HEK293 (cell line): ENCODE measurements around the gene WNT9B.

Source experiments
- CTCF ChIA-PET: fragments of 350-600 bp; formaldehyde crosslinking; extraction: SDS; loops from one replicate; lab custom pipeline; 2021; ENCODE audit warnings: antibody characterized with exemption; lab: Yijun Ruan, JAX
- POLR2A ChIA-PET: fragments of 300-600 bp; formaldehyde crosslinking; extraction: SDS; loops from one replicate; lab custom pipeline; 2020; ENCODE audit warnings: antibody characterized with exemption, inconsistent platforms; lab: Yijun Ruan, JAX
- H3K27ac ChIP-seq: fragments of 200-500 bp; sonication (Bioruptor generic); 2 replicates; pipeline ENCODE4 v1.5.1; 2014; ENCODE audit warnings: low read depth, low read length, control low read depth, inconsistent platforms; ENCODE audit errors: extremely low read depth
- H3K36me3 ChIP-seq, 2 experiments: fragments of 200-500 bp in 1 of 2; sonication (Bioruptor generic) in 1 of 2; 1 replicate in 1 of 2; 2 replicates in 1 of 2; pipeline ENCODE4 v1.5.1; 2014 to 2017; ENCODE audit warnings: inconsistent platforms in 2 of 2, low read length in 2 of 2; ENCODE audit not compliant: control insufficient read depth in 2 of 2, insufficient read depth in 1 of 2
- H3K4me1 ChIP-seq: fragments of 200-500 bp; sonication (Bioruptor generic); 2 replicates; pipeline ENCODE4 v1.5.1; 2014; ENCODE audit warnings: mild to moderate bottlenecking, low read length, inconsistent platforms; ENCODE audit not compliant: control insufficient read depth, insufficient read depth
- H3K4me3 ChIP-seq: 2 replicates; pipeline ENCODE4 v1.5.1; 2011; ENCODE audit warnings: low read depth, mild to moderate bottlenecking, control low read depth, low read length, moderate library complexity
- H3K9me3 ChIP-seq: fragments of 200-500 bp; sonication (Bioruptor generic); 2 replicates; pipeline ENCODE4 v1.5.1; 2014; ENCODE audit warnings: low read depth, low read length, inconsistent platforms; ENCODE audit not compliant: control insufficient read depth, insufficient read depth
- HOXA7 ChIP-seq: sonication (generic); formaldehyde crosslinking; IDR thresholded peaks from 2 replicates; pipeline ENCODE4 v1.8.1; 2022; ENCODE audit warnings: missing genetic modification reagents, borderline replicate concordance
- KLF17 ChIP-seq: fragments of 450-650 bp; formaldehyde crosslinking; IDR thresholded peaks from 2 replicates; pipeline ENCODE4 v1.5.1; 2016; ENCODE audit warnings: missing biosample characterization, missing genetic modification characterization
- PRDM2 ChIP-seq: fragments of 450-650 bp; formaldehyde crosslinking; IDR thresholded peaks from 2 replicates; pipeline ENCODE4 v1.5.1; 2016; ENCODE audit warnings: missing biosample characterization, missing genetic modification characterization, borderline replicate concordance
- TSHZ1 ChIP-seq: fragments of 450-650 bp; formaldehyde crosslinking; IDR thresholded peaks from 2 replicates; pipeline ENCODE4 v1.5.1; 2016; ENCODE audit warnings: missing biosample characterization, missing genetic modification characterization, borderline replicate concordance
- ZBTB26 ChIP-seq: fragments of 450-650 bp; formaldehyde crosslinking; optimal IDR thresholded peaks from 2 replicates; pipeline ENCODE3; 2016; ENCODE audit warnings: missing biosample characterization, mild to moderate bottlenecking, missing genetic modification characterization
- ZFP37 ChIP-seq: fragments of 450-650 bp; formaldehyde crosslinking; IDR thresholded peaks from 2 replicates; pipeline ENCODE4 v1.5.1; 2016; ENCODE audit warnings: missing biosample characterization, missing genetic modification characterization
- ZNF2 ChIP-seq: fragments of 450-650 bp; formaldehyde crosslinking; IDR thresholded peaks from 2 replicates; pipeline ENCODE4 v1.5.1; 2016; ENCODE audit warnings: missing biosample characterization, missing genetic modification characterization
- ZNF214 ChIP-seq: fragments of 450-650 bp; formaldehyde crosslinking; IDR thresholded peaks from 2 replicates; pipeline ENCODE4 v1.5.1; 2017; ENCODE audit warnings: missing biosample characterization, mild to moderate bottlenecking, missing genetic modification characterization, borderline replicate concordance
- ZNF366 ChIP-seq: fragments of 450-650 bp; formaldehyde crosslinking; conservative IDR thresholded peaks from 2 replicates; pipeline ENCODE4 v1.5.1; 2016; ENCODE audit warnings: missing biosample characterization, missing genetic modification characterization
- ZNF449 ChIP-seq: fragments of 450-650 bp; formaldehyde crosslinking; IDR thresholded peaks from 2 replicates; pipeline ENCODE4 v1.5.1; 2017; ENCODE audit warnings: missing biosample characterization, mild to moderate bottlenecking, missing genetic modification characterization, moderate library complexity
- ZNF549 ChIP-seq: fragments of 450-650 bp; IDR thresholded peaks from 2 replicates; pipeline ENCODE4 v1.5.1; 2018; ENCODE audit warnings: missing biosample characterization, missing genetic modification characterization, mild to moderate bottlenecking, inconsistent platforms, moderate library complexity
- ZNF571 ChIP-seq: fragments of 450-650 bp; formaldehyde crosslinking; IDR thresholded peaks from 2 replicates; pipeline ENCODE4 v1.5.0; 2017; ENCODE audit warnings: missing biosample characterization, missing genetic modification characterization
- ZNF768 ChIP-seq: fragments of 450-650 bp; formaldehyde crosslinking; IDR thresholded peaks from 2 replicates; pipeline ENCODE4 v1.5.1; 2018; ENCODE audit warnings: missing biosample characterization, mild to moderate bottlenecking, missing genetic modification characterization

The WNT9B gene

GRCh38 chr17:46869975-46870803 lies 18.8 kb downstream of the WNT9B start:
- CTCF ChIA-PET = interaction anchor here (0.6 to 1.1 kb wide), 4 partner anchors 9 to 28 kb away, joined by 3 to 7 read pairs (median 4); no protein-coding TSS in a partner anchor
- no peak overlapping the region for H3K27ac ChIP-seq
- POLR2A ChIA-PET = no interaction called here
- 0 out of 2 replicates have a peak, but pooled peaks cover 3% of the 10 kb centered on the region for H3K4me1 ChIP-seq
- TF ChIP-seq ZNF366 (tag by site-specific recombination) (no peak), HOXA7 (CRISPR knock-in tag) (no peak), TSHZ1 (tag by site-specific recombination) (no peak), KLF17 (tag by site-specific recombination) (no peak), PRDM2 (tag by site-specific recombination) (no peak), ZBTB26 (tag by site-specific recombination) (no peak), ZNF2 (tag by site-specific recombination) (no peak), ZNF768 (tag by site-specific recombination) (no peak), ZNF571 (tag by site-specific recombination) (no peak), ZFP37 (tag by site-specific recombination) (no peak), ZNF449 (tag by site-specific recombination) (no peak), ZNF549 (tag by site-specific recombination) (no peak), ZNF214 (no peak)
- no peaks in the 10 kb centered on the region for H3K9me3 ChIP-seq
- no peaks in the 10 kb centered on the region for H3K36me3 ChIP-seq
- no peak overlapping the region for H3K4me3 ChIP-seq
